Activated CD4-positive, alpha-beta T cell treated with anti-CD3 and anti-CD28 coated beads, Interleukin-2, Interleukin-4, amounts not matched to agents 100 ng/mL and 50 ng/mL, durations not matched to agents 16 hours and 8 hours (primary cell): Measurements from ENCODE around the gene MYO15A.

Experiments
- DNase-seq: peaks from one replicate; pipeline ENCODE4 v3.0.0-alpha.2; 2020; ENCODE audit warnings: low spot score

The MYO15A gene

DNA sequence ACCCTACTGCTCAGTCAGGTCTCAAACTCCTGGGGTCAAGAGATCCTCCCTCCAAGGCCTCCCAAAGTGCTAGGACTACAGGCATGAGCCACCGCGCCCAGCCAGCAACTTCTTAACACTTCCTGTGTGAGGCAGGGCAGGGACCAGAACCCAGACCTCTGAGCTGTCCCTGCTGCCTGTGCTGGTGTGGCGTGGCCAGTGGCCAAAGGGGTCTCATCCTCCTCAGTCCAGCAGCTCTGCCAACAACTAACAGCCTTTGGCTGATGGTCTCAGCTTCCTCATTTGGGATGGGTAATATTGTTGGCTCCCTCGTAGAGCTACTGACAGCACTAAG is 115.5 kb downstream of the MYO15A start:
- no peak for DNase-seq

DNA sequence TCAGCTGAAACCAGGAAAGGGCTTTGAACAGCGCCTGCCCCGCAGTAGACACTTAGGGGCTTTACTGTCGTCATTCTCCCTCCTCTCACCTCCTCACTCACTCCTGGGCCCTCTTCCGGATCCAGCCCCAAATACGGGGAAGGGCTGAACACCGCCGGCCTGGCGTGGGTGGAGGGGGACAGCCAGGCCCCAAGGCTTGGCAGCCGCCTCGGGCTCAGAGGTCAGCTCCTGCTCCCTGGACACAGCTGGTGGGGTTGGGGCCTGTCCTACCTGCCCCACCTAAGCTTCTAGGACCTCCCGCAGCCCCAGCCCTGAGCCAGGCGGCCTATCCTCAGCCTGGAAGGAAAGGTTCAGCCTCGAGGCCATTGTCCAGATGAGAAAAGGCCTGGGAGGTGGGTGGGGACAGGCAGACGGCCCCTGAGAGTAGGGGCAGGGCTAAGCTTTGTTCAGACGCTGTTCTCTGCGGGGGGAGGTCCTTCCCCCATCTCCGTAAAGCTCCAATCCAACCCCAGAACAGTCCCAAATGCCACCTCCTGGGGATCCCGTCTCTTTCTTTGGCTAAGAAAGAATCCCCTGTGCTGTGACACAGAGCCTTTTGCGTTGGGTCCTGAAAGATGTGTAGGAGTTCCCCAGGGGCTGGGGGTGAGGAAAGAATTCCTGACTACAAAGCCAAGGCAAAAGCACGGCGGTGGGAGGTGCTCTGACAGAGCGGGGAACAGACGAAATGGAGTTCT is 116.0 kb downstream of the MYO15A start:
- no peak for DNase-seq

DNA sequence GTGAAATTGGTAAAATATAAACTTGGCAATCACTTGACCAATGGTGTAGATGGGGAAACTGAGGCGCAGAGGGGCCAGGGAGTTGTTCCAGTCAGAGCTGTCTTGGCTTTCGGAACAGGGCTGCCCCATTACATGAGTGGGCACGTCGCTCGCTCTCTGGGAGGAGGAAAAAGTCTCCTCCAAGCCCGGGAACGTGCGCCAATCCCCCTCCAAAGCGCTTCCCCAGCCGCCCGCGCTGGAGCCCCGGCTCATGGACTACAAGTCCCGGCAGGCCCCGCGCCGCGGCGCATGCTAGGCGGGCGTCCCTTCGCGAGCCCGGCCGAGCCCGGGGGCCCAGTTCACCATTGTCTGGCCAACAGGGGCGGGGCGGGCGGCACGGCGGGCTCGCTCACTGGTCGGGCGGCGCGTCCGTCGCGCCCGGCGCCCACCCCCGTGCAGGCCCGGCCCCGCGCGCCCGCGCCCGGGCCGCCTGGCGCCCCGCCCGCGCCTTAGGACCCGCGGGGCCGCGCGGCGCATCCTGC is 116.6 kb downstream of the MYO15A start, which contains the start of gene LLGL1:
Gene LLGL1, plus strand, starts transcription at position 515 of the 521 bp plus-strand sequence. CDS start 48 bp downstream, outside the sequence.
- peak; percentile 96 for DNase-seq

DNA sequence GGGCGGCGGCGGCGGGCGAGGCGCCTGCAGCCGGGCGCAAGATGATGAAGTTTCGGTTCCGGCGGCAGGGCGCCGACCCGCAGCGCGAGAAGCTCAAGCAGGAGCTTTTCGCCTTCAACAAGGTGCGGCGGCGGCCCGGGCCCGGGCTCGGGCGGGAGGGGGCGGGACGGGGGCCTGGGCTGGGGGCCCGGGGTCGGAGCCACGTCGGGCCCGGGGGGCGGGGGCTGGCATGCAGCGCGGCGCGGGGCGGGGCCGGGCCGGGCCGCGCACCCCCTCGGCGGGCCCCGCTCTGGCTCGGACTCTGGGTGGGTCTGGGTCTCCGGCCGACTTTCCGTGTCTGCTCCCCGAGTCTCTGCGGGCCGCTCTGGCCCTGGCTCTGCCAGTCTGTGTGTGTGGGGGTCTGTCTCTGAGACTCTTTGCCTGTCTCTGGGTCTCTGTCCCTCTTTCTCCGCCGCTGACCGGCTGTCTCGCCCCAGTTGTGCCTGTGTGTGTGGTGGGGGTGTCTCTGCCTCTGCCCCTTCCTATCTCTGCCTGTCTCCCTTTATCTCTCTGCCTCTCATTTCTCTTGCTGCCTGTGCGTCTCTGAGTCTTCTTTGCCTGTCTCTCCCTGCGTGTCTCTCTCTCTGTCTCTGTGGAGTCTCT is 117.2 kb downstream of the MYO15A start:
- no peak for DNase-seq

DNA sequence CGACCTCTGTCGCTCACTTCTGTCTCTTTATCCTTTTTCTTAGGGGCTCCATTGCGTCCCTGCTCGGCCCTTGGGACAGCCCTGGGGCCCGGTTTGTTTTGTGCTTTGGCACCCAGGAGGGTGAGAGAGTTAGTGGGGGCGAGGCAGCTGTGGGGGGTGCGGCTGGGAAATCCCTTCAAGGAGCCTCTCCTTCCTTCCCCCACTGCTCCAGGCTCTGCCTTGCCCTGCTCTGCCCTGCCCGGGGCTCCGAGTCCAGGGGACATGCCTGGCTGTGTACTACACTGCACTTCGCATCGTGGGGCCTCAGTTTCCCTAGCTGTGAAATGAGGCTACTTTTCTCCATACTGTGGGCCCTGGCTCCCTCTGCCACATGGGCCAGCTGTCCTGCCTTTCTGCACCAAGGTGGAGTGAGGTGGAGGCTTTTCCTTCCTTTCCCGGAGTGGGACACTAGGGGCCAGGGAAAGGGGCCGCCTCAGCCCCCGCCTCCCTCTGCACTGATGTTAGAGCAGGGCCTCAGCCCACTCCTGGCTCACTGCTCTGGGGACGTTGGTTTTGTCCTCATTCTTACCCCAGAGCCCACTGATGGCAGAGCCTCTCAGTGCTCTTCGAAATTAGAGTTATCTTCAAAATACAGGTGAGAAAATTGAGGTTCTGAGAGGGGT is 117.9 kb downstream of the MYO15A start:
- DNase-seq = no peak

DNA sequence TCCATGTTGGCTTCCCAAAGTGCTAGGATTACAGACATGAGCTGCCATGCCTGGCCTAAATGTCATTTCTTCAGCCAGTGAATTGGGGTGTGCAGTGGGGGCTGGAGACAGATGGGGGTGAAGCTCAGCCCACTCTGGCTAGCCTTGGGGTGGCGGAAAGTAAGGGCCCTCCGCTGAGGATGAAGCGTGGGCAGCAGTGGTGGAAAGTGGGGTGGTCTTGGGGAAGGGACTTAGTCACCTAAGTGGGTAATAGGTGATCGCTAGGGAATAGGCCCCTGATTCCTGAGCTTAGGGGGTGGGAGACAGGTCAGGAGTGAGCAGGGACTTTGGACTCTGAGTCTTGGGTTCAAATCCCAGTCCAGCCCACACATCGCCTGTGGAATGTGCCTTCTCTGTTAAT is 119.1 kb downstream of the MYO15A start:
- DNase-seq = no peak

DNA sequence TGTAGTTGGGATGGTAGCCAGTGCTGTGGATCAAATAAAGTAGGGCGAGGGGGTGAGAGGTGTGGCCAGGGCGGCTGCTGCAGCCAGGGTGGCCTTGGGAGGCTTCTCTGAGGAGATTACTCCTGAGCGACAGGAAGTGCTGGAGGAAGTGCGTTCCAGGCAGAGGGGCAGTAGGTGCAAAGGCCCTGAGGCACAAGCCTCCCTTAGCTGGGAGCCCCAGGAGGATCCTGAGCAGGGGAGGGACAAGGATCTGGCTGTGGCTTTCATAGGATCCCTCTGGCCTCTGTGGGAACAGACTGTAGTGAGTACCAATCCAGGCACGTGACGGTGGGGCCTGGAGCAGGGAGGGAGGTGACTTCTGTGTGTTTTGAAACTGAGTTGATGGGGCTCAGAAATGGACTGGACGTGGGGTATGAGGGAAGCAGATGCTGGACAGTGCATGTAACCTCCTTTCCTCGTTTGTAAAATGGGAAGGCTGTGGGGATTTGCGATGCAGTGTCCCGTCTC is 119.7 kb downstream of the MYO15A start:
- DNase-seq = no peak

DNA sequence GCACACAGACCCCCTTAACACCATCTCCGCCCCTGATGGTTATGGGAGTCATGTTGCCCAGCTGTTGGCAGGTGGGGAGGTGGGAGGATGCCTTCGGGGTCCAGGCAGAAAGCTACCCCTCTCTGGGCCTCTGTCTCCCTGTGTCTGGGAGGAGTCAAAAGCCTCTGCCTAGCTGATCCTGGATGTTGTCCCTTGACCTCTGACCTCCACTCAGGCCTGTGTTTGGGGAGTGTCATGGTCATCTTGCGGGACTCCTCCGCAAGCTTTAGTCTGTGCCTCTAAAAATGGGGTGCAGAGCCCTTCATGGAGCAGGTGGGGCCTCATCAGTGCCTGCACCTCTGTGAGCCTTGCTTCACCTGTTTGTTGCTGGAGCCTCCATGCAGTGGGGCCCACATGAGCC is 120.7 kb downstream of the MYO15A start:
- no peak for DNase-seq
